OCI-LY7 (cell line): ENCODE measurements around the gene LPCAT1. TPM values are rescaled to one million over a fixed set of nuclear protein-coding genes. Genes with fewer than 3 reads are reported as not detected.

ENCODE experiments used
- BruUV-seq: library from RNA; stranded (reverse); fragments of 400-500 nt; replicated peaks from 2 replicates; lab custom pipeline; 2021; lab: Mats Ljungman, UMichigan
- CTCF ChIA-PET: fragments of 300-600 bp; sonication (Branson Sonifier 250); formaldehyde crosslinking; loops from one replicate; lab custom pipeline; 2022; ENCODE audit warnings: antibody characterized with exemption; ENCODE audit not compliant: unreplicated experiment; lab: Charles Lee
- POLR2A ChIA-PET: fragments of 300-600 bp; sonication (Branson Sonifier 250); formaldehyde crosslinking; loops from one replicate; lab custom pipeline; 2022; ENCODE audit warnings: antibody characterized with exemption; lab: Charles Lee
- DNase-seq: peaks from one replicate; pipeline ENCODE4 v3.0.0-alpha.2; 2015; ENCODE audit warnings: low spot score
- H2AFZ ChIP-seq: fragments of 200-600 bp; sonication (generic), shearing (Covaris generic); 2 replicates; pipeline ENCODE4 v1.6.1; 2014; ENCODE audit warnings: mild to moderate bottlenecking, antibody characterized with exemption, low read length, moderate library complexity
- H3K27ac ChIP-seq: fragments of 200-600 bp; sonication (generic); 2 replicates; pipeline ENCODE4 v1.5.1; 2014; ENCODE audit warnings: mixed run types, low read depth, mild to moderate bottlenecking, moderate library complexity, low read length, inconsistent platforms; ENCODE audit not compliant: poor library complexity, severe bottlenecking
- H3K36me3 ChIP-seq: fragments of 200-600 bp; sonication (generic); 2 replicates; pipeline ENCODE4 v1.6.1; 2014; ENCODE audit warnings: mild to moderate bottlenecking, antibody characterized with exemption, low read length, moderate library complexity, mixed read lengths; ENCODE audit not compliant: insufficient read depth
- H3K4me1 ChIP-seq: fragments of 200-600 bp; sonication (generic); 2 replicates; pipeline ENCODE4 v1.5.1; 2014; ENCODE audit warnings: mild to moderate bottlenecking, low read length; ENCODE audit not compliant: insufficient read depth, poor library complexity, severe bottlenecking
- H3K4me2 ChIP-seq: fragments of 200-600 bp; sonication (generic); 2 replicates; pipeline ENCODE4 v1.6.1; 2014; ENCODE audit warnings: mild to moderate bottlenecking, low read length
- H3K4me3 ChIP-seq: fragments of 200-600 bp; sonication (generic); 2 replicates; pipeline ENCODE4 v1.5.1; 2014; ENCODE audit warnings: mild to moderate bottlenecking, low read depth, low read length; ENCODE audit not compliant: poor library complexity, severe bottlenecking
- H3K79me2 ChIP-seq: fragments of 200-600 bp; sonication (generic); 2 replicates; pipeline ENCODE4 v1.6.1; 2016; ENCODE audit warnings: low read depth, mild to moderate bottlenecking, low read length, moderate library complexity, mixed read lengths; ENCODE audit not compliant: insufficient read depth
- H3K9me2 ChIP-seq: fragments of 200-600 bp; sonication (generic); 2 replicates; pipeline ENCODE4 v1.6.1; 2016; ENCODE audit warnings: mild to moderate bottlenecking, low read length, mixed read lengths; ENCODE audit not compliant: insufficient read depth
- H3K9me3 ChIP-seq: fragments of 200-600 bp; sonication (generic); 2 replicates; pipeline ENCODE4 v1.6.1; 2014; ENCODE audit warnings: mild to moderate bottlenecking, mixed run types, low read length, mixed read lengths
- H4K20me1 ChIP-seq: fragments of 200-600 bp; sonication (generic); 2 replicates; pipeline ENCODE4 v1.6.1; 2014; ENCODE audit warnings: mild to moderate bottlenecking, antibody characterized with exemption, low read length, moderate library complexity, mixed read lengths; ENCODE audit not compliant: insufficient read depth
- EZH2phosphoT487 ChIP-seq: fragments of 200-600 bp; sonication (generic); IDR thresholded peaks from 2 replicates; pipeline ENCODE4 v1.6.1; 2018; ENCODE audit warnings: low read depth, borderline replicate concordance, mild to moderate bottlenecking, mixed run types, antibody characterized with exemption, low read length, moderate library complexity, mixed read lengths
- intact Hi-C: fragments of 100-400 bp; cut with micrococcal nuclease; formaldehyde crosslinking; loops from one replicate; pipeline ENCODE4 v1.10.0; 2022; ENCODE audit not compliant: unreplicated experiment
- total RNA-seq, 2 experiments: library from RNA; depleted of rRNA in 1 of 2; stranded (reverse); fragments of >200 nt in 1 of 2; shearing (Covaris generic) in 1 of 2; gene quantifications; 2 replicates each; pipeline ENCODE4 v1.2.3, GENCODE V29; 2014 to 2022
- TF ChIP-seq, protein P1 (sequence below): fragments of 200-600 bp; sonication (generic); conservative IDR thresholded peaks from 2 replicates; pipeline ENCODE4 v1.5.1; 2014; ENCODE audit warnings: mild to moderate bottlenecking, antibody characterized with exemption, low read length, moderate library complexity, mixed read lengths

Gene LPCAT1
- total RNA-seq, 2 experiments from 2014 or later = 47.7 to 63.6 TPM

- peak overlapping the region; percentile 96 for H3K4me2 ChIP-seq
- peak overlapping the region; percentile 38; the same call in 1 of the 2 replicates for H2AFZ ChIP-seq
- peak overlapping the region; percentile 90 for H3K4me3 ChIP-seq
- ChIA-PET CTCF (interaction anchor here (0.5 to 0.9 kb wide), 2 partner anchors 9 to 34 kb away, joined by 3 to 4 read pairs; no protein-coding TSS in a partner anchor), POLR2A (interaction anchor here (0.7 to 2.9 kb wide), 4 partner anchors 10 to 358 kb away, joined by 3 to 20 read pairs (median 6); no protein-coding TSS in a partner anchor)
- intact Hi-C loops = loop anchor here (5.0 to 10.0 kb wide), 2 partner anchors 211 to 271 kb away; partner anchors contain the start of gene MRPL36
- peaks cover 6% of the 10 kb centered on the region; the same call in 1 of the 2 replicates for H3K9me3 ChIP-seq
- BruUV-seq = no TSS peak
- H3K36me3 ChIP-seq = peaks cover 6% of the 10 kb centered on the region; the same call in 1 of the 2 replicates
- H3K79me2 ChIP-seq = peaks cover 21% of the 10 kb centered on the region
- DNase-seq = peak; percentile 27
- H3K27ac ChIP-seq = peak overlapping the region; percentile 87
- H3K4me1 ChIP-seq = peaks cover 51% of the 10 kb centered on the region
- TF ChIP-seq, protein P1, sequence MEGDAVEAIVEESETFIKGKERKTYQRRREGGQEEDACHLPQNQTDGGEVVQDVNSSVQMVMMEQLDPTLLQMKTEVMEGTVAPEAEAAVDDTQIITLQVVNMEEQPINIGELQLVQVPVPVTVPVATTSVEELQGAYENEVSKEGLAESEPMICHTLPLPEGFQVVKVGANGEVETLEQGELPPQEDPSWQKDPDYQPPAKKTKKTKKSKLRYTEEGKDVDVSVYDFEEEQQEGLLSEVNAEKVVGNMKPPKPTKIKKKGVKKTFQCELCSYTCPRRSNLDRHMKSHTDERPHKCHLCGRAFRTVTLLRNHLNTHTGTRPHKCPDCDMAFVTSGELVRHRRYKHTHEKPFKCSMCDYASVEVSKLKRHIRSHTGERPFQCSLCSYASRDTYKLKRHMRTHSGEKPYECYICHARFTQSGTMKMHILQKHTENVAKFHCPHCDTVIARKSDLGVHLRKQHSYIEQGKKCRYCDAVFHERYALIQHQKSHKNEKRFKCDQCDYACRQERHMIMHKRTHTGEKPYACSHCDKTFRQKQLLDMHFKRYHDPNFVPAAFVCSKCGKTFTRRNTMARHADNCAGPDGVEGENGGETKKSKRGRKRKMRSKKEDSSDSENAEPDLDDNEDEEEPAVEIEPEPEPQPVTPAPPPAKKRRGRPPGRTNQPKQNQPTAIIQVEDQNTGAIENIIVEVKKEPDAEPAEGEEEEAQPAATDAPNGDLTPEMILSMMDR = no peak
- no peak for TF ChIP-seq EZH2phosphoT487
- peaks cover 11% of the 10 kb centered on the region for H4K20me1 ChIP-seq
- H3K9me2 ChIP-seq = no peaks in the 10 kb centered on the region
Measured at GRCh38 chr5:1526190-1526631, 2.5 kb upstream of the LPCAT1 start.

DNA sequence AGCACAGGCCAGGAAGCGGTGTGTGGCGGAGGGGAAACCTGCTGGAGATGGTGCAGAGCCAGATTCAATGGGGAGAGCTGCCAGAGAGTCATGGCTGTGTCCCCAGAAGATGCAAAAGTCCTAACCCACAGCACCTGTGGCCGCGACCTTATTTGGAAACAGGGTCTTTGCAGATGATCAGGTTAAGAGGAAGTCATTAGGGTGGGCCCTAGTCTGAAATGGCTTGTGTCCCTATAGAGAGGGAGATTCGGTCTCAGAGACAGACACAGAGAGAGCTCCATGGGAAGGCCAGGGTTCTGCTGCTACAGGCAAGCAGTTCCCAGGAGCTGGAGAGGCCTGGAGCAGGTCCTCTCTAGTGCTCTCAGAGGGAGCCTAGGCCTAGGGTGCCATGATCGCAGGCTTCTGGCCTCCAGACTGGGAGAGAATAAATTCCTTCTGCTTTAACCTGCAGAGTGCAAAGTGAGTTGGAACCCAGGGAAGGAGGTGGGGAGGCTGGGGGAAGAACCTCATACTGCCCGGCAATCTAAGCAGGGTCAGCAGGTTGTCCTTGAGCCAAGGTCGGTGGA lies 1.9 kb upstream of the LPCAT1 start:
- Histone ChIP-seq H3K9me3 (peaks cover 6% of the 10 kb centered on the region; the same call in 1 of the 2 replicates), H3K4me1 (peaks cover 50% of the 10 kb centered on the region), H3K4me2 (peak overlapping the region; percentile 96), H4K20me1 (peaks cover 16% of the 10 kb centered on the region), H3K4me3 (peak overlapping the region; percentile 90), H3K27ac (peak overlapping the region; percentile 87), H2AFZ (no peak overlapping the region; the same call in 1 of the 2 replicates), H3K36me3 (peaks cover 11% of the 10 kb centered on the region), H3K9me2 (no peaks in the 10 kb centered on the region), H3K79me2 (peaks cover 26% of the 10 kb centered on the region)
- ChIA-PET CTCF (interaction anchor here (0.5 to 0.9 kb wide), 3 partner anchors 10 to 34 kb away, joined by 3 to 4 read pairs (median 3); no protein-coding TSS in a partner anchor), POLR2A (interaction anchor here (1.2 to 2.9 kb wide), 3 partner anchors 10 to 22 kb away, joined by 5 to 20 read pairs (median 6); no protein-coding TSS in a partner anchor)
- DNase-seq = peak; percentile 87
- TF ChIP-seq, protein P1 = no peak
- no peak for TF ChIP-seq EZH2phosphoT487
- no TSS peak for BruUV-seq
- intact Hi-C loops = loop anchor here (5.0 to 10.0 kb wide), 2 partner anchors 211 to 272 kb away; partner anchors contain the start of gene MRPL36
